HL-60 (cell line): Measurements from ENCODE around the gene FDPS. TPM values are rescaled to one million over a fixed set of nuclear protein-coding genes. Genes with fewer than 3 reads are reported as not detected.

Experiments
- DNase-seq, 2 experiments: peaks; one replicate each; pipeline ENCODE4 v3.0.0-alpha.2; 2010 to 2020; ENCODE audit warnings: low read depth in 1 of 2, low spot score in 1 of 2
- H3K27ac ChIP-seq: fragments of 250-450 bp; sonication (Bioruptor Pico); replicated peaks from 2 replicates; pipeline ENCODE4 v1.5.1; 2020; ENCODE audit warnings: mild to moderate bottlenecking, moderate library complexity
- H3K27me3 ChIP-seq: fragments of 250-450 bp; sonication (Bioruptor Pico); 2 replicates; pipeline ENCODE4 v1.5.1; 2021; ENCODE audit warnings: mild to moderate bottlenecking, moderate library complexity; ENCODE audit not compliant: insufficient read depth, poor library complexity, severe bottlenecking
- H3K4me3 ChIP-seq: replicated peaks from 2 replicates; pipeline ENCODE4 v1.5.1; 2011; ENCODE audit warnings: mild to moderate bottlenecking, control low read depth, low read length; ENCODE audit not compliant: insufficient read depth
- GABPA ChIP-seq: IDR thresholded peaks from 2 replicates; pipeline ENCODE4 v1.6.1; 2012; ENCODE audit warnings: low read depth
- POLR2AphosphoS5 ChIP-seq: IDR thresholded peaks from 2 replicates; pipeline ENCODE4 v1.6.1; 2012; ENCODE audit warnings: low read depth
- SPI1 ChIP-seq: IDR thresholded peaks from 2 replicates; pipeline ENCODE4 v1.6.1; 2012; ENCODE audit warnings: low read depth, mild to moderate bottlenecking, borderline replicate concordance
- microRNA-seq: library from miRNA; unstranded; fragments of <30 nt; microRNA quantifications from one replicate; pipeline ENCODE4, GENCODE V29; 2018
- TF ChIP-seq, protein P1 (sequence below): IDR thresholded peaks from 2 replicates; pipeline ENCODE4 v1.6.1; 2012; ENCODE audit warnings: low read depth; ENCODE audit not compliant: insufficient replicate concordance
- TF ChIP-seq, protein P2 (sequence below): IDR thresholded peaks from one replicate; pipeline ENCODE4 v1.5.1; 2011; ENCODE audit warnings: low read length, control low read depth, inconsistent platforms; ENCODE audit not compliant: insufficient read depth

The FDPS gene

DNA sequence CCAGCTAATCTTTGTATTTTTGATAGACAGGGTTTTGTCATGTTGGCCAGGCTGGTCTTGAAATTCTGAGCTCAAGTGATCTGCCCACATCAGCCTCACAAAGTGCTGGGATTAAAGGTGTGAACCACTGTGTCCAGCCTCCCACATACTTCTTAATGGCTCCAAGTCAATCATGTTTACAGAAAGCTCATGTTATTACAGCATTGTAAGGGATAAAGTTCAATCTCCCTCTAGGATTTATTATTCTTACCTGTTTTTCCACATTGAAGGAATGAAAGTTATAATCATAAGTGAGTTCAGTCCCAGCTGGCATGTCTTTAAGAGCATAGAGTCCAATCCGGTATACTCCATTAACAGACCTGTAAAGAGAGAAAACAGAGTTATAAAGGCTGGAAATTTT, 51.4 kb downstream of the FDPS start:
- TF ChIP-seq, protein P1, sequence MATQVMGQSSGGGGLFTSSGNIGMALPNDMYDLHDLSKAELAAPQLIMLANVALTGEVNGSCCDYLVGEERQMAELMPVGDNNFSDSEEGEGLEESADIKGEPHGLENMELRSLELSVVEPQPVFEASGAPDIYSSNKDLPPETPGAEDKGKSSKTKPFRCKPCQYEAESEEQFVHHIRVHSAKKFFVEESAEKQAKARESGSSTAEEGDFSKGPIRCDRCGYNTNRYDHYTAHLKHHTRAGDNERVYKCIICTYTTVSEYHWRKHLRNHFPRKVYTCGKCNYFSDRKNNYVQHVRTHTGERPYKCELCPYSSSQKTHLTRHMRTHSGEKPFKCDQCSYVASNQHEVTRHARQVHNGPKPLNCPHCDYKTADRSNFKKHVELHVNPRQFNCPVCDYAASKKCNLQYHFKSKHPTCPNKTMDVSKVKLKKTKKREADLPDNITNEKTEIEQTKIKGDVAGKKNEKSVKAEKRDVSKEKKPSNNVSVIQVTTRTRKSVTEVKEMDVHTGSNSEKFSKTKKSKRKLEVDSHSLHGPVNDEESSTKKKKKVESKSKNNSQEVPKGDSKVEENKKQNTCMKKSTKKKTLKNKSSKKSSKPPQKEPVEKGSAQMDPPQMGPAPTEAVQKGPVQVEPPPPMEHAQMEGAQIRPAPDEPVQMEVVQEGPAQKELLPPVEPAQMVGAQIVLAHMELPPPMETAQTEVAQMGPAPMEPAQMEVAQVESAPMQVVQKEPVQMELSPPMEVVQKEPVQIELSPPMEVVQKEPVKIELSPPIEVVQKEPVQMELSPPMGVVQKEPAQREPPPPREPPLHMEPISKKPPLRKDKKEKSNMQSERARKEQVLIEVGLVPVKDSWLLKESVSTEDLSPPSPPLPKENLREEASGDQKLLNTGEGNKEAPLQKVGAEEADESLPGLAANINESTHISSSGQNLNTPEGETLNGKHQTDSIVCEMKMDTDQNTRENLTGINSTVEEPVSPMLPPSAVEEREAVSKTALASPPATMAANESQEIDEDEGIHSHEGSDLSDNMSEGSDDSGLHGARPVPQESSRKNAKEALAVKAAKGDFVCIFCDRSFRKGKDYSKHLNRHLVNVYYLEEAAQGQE: no peak
- TF ChIP-seq GABPA: no peak
- no peak for TF ChIP-seq POLR2AphosphoS5
- TF ChIP-seq, protein P2, sequence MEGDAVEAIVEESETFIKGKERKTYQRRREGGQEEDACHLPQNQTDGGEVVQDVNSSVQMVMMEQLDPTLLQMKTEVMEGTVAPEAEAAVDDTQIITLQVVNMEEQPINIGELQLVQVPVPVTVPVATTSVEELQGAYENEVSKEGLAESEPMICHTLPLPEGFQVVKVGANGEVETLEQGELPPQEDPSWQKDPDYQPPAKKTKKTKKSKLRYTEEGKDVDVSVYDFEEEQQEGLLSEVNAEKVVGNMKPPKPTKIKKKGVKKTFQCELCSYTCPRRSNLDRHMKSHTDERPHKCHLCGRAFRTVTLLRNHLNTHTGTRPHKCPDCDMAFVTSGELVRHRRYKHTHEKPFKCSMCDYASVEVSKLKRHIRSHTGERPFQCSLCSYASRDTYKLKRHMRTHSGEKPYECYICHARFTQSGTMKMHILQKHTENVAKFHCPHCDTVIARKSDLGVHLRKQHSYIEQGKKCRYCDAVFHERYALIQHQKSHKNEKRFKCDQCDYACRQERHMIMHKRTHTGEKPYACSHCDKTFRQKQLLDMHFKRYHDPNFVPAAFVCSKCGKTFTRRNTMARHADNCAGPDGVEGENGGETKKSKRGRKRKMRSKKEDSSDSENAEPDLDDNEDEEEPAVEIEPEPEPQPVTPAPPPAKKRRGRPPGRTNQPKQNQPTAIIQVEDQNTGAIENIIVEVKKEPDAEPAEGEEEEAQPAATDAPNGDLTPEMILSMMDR: no peak
- no peak for TF ChIP-seq SPI1
- H3K4me3 ChIP-seq: no peak overlapping the region
- H3K27me3 ChIP-seq: no peaks in the 10 kb centered on the region
- no peak overlapping the region for H3K27ac ChIP-seq
- DNase-seq: no peak

Small RNA genes within 50 kb of the gene (microRNA-seq; reads per million reads assigned to microRNA genes)
- not detected for gene MIR555
